Endodermal cell (in vitro differentiated cells): ENCODE data around the gene USP48. TPM values are rescaled to one million over a fixed set of nuclear protein-coding genes. Genes with fewer than 3 reads are reported as not detected.

ENCODE experiments used
- DNase-seq: peaks from one replicate; pipeline ENCODE4 v3.0.0-alpha.2; 2017
- H3K27ac ChIP-seq: 2 replicates; pipeline ENCODE4 v1.5.1; 2013; ENCODE audit warnings: mild to moderate bottlenecking, low read depth, low read length, moderate library complexity
- H3K27me3 ChIP-seq: 2 replicates; pipeline ENCODE4 v1.6.1; 2013; ENCODE audit warnings: mild to moderate bottlenecking, low read length, moderate library complexity; ENCODE audit not compliant: insufficient read depth, control insufficient read depth, poor library complexity, severe bottlenecking
- H3K36me3 ChIP-seq: 2 replicates; pipeline ENCODE4 v1.7.0; 2013; ENCODE audit warnings: mild to moderate bottlenecking, low read length, moderate library complexity; ENCODE audit not compliant: control insufficient read depth, insufficient read depth
- H3K4me1 ChIP-seq: one replicate; pipeline ENCODE4 v1.7.0; 2013; ENCODE audit warnings: low read length; ENCODE audit not compliant: control insufficient read depth, insufficient read depth
- H3K4me3 ChIP-seq: 2 replicates; pipeline ENCODE4 v1.5.1; 2013; ENCODE audit warnings: mild to moderate bottlenecking, low read length, moderate library complexity
- H3K9ac ChIP-seq: 2 replicates; pipeline ENCODE4 v1.6.1; 2013; ENCODE audit warnings: mild to moderate bottlenecking, low read length, moderate library complexity; ENCODE audit not compliant: poor library complexity, severe bottlenecking; ENCODE audit errors: extremely low read depth
- H3K9me3 ChIP-seq: 2 replicates; pipeline ENCODE4 v1.6.1; 2013; ENCODE audit warnings: mild to moderate bottlenecking, low read length, moderate library complexity; ENCODE audit not compliant: control insufficient read depth
- H3K27ac Mint-ChIP-seq: 2 replicates; pipeline ENCODE4 v1.8.0; 2020; ENCODE audit warnings: mixed read lengths
- H3K27me3 Mint-ChIP-seq: 2 replicates; pipeline ENCODE4 v1.8.0; 2021; ENCODE audit warnings: mild to moderate bottlenecking, mixed read lengths; ENCODE audit not compliant: insufficient read depth
- H3K36me3 Mint-ChIP-seq: 2 replicates; pipeline ENCODE4 v1.8.0; 2020; ENCODE audit warnings: low read depth, mixed read lengths
- H3K4me1 Mint-ChIP-seq: 2 replicates; pipeline ENCODE4 v1.8.0; 2020; ENCODE audit warnings: mixed read lengths
- H3K4me3 Mint-ChIP-seq: 2 replicates; pipeline ENCODE4 v1.8.0; 2020; ENCODE audit warnings: mild to moderate bottlenecking, moderate library complexity, mixed read lengths
- H3K9me3 Mint-ChIP-seq: 2 replicates; pipeline ENCODE4 v1.8.0; 2020; ENCODE audit warnings: mild to moderate bottlenecking, mixed read lengths
- WGBS, 2 experiments: methylation state at CpG; one replicate each; pipeline versions ENCODE4 v1.1.5 to v1.1.7; 2013; ENCODE audit warnings: missing lambda C conversion rate in 2 of 2, mixed read lengths in 1 of 2; ENCODE audit not compliant: insufficient coverage in 1 of 2, insufficient read length in 1 of 2; 5-methylcytosine and 5-hydroxymethylcytosine counted together
- total RNA-seq, 2 donors: library from RNA; stranded (reverse); fragmentation: NEBNext Ultra II Directional in 1 of 2; extraction: Animal tissue kit (Norgen Biotek cat#: 25700) in 1 of 2; gene quantifications; 2 replicates in 1 of 2; 3 replicates in 1 of 2; pipeline ENCODE4 v1.2.1, GENCODE V29; 2021
- TF ChIP-seq, protein P1 (sequence below): fragments of 200-600 bp; sonication (generic); conservative IDR thresholded peaks from 2 replicates; pipeline ENCODE4 v1.5.0; 2021; ENCODE audit warnings: antibody characterized with exemption, mild to moderate bottlenecking

USP48 gene
- total RNA-seq, 2 donors from 2014 or later: 73.8 to 78.6 TPM

DNA sequence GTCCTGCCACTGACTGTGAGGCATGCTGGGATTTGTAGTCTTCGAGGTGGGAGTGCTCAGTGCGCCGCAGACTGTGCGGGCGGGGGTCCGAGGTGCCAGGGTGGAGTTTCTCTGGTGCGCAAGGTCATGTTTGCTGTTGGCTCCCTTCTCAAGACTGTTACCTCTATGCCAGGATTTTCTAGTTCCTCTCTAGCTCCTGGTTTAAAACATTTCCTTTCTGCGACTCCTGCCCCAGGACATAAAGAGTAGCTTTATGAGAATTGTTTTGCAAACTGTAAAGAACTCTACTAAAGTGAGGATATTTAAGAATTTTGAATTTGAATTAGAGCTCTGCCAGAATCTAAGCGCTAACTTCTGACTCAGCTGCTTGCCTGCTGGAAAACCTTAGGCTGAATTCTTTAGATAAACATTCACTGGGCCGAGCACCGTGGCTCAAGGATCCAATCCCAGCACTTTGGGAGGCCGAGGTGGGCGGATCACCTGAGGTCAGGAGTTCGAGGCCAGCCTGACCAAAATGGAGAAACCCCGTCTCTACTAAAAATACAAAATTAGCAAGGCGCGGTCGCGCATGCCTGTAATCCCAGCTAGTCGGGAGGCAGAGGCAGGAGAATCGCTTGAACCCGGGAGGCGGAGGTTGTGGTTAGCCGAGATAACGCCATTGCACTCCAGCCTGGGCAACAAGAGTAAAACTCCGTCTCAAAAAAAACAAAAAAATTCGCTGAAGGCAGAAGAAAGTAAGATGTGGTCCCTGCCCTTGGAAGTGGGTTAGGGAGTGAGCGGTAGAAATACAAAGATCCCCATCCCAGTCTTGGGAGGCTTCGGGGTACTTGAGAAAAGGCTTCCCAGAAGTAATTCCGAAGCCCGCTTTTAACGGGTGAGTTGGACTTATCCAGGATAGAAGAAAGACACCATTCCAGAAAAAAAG is 992 bp upstream of the USP48 start:
- H3K27me3 Mint-ChIP-seq: no peaks in the 10 kb centered on the region
- peak overlapping the region; percentile 100 for H3K9ac ChIP-seq
- H3K36me3 Mint-ChIP-seq: peaks cover 3% of the 10 kb centered on the region
- H3K4me1 Mint-ChIP-seq: peaks cover 10% of the 10 kb centered on the region
- H3K4me3 ChIP-seq: peak overlapping the region; percentile 97
- DNase-seq: peak; percentile 99
- H3K9me3 ChIP-seq: no peaks in the 10 kb centered on the region
- peak overlapping the region; percentile 73 for H3K4me3 Mint-ChIP-seq
- H3K27me3 ChIP-seq: no peaks in the 10 kb centered on the region
- H3K36me3 ChIP-seq: no peaks in the 10 kb centered on the region
- H3K27ac Mint-ChIP-seq: peak overlapping the region; percentile 100
- H3K9me3 Mint-ChIP-seq: no peaks in the 10 kb centered on the region
- TF ChIP-seq, protein P1, sequence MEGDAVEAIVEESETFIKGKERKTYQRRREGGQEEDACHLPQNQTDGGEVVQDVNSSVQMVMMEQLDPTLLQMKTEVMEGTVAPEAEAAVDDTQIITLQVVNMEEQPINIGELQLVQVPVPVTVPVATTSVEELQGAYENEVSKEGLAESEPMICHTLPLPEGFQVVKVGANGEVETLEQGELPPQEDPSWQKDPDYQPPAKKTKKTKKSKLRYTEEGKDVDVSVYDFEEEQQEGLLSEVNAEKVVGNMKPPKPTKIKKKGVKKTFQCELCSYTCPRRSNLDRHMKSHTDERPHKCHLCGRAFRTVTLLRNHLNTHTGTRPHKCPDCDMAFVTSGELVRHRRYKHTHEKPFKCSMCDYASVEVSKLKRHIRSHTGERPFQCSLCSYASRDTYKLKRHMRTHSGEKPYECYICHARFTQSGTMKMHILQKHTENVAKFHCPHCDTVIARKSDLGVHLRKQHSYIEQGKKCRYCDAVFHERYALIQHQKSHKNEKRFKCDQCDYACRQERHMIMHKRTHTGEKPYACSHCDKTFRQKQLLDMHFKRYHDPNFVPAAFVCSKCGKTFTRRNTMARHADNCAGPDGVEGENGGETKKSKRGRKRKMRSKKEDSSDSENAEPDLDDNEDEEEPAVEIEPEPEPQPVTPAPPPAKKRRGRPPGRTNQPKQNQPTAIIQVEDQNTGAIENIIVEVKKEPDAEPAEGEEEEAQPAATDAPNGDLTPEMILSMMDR: no peak
- H3K27ac ChIP-seq: peak overlapping the region; percentile 98
- no peaks in the 10 kb centered on the region for H3K4me1 ChIP-seq
- 51 to 57% methylated on average over 23 to 32 of the region's 32 CpGs for WGBS, 2 experiments

DNA sequence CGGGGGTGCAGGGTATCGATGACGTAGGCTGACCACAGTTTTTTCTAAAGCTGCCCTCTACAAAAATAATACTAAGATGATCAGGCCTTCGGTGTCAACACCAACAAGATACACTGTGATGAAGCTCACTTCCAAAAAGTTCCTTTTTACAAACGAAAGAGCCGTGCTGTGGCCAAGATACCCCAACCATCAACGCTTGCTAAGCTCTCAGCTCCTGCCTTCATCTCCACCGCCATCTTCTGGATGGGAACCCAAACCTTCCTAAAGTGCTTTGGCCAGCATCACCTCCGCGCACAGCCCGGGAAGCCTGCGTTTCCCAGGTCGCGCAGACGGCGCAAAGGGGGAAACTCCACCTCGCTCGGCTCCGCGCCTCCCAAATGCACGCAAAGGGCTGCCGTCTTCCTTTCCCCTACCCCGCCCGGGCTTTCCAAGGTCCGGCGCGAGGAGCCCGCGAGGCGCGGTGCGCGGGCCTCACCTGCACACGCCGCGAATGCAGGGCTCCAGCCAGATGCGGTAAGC is 541 bp downstream of the USP48 start:
- Histone ChIP-seq H3K4me3 (peak overlapping the region; percentile 97), H3K36me3 (no peaks in the 10 kb centered on the region), H3K27ac (peak overlapping the region; percentile 48), H3K9ac (peak overlapping the region; percentile 100), H3K9me3 (no peaks in the 10 kb centered on the region), H3K27me3 (no peaks in the 10 kb centered on the region), H3K4me1 (no peaks in the 10 kb centered on the region)
- peak overlapping the region; percentile 100 for H3K27ac Mint-ChIP-seq
- peak; percentile 82 for DNase-seq
- no peaks in the 10 kb centered on the region for H3K27me3 Mint-ChIP-seq
- H3K9me3 Mint-ChIP-seq: peaks cover 7% of the 10 kb centered on the region
- 0% methylated on average over 21 to 37 of the region's 37 CpGs for WGBS, 2 experiments
- peaks cover 10% of the 10 kb centered on the region for H3K4me1 Mint-ChIP-seq
- H3K4me3 Mint-ChIP-seq: peak overlapping the region; percentile 73
- H3K36me3 Mint-ChIP-seq: peaks cover 7% of the 10 kb centered on the region
- TF ChIP-seq, protein P1: peak; percentile 45

DNA sequence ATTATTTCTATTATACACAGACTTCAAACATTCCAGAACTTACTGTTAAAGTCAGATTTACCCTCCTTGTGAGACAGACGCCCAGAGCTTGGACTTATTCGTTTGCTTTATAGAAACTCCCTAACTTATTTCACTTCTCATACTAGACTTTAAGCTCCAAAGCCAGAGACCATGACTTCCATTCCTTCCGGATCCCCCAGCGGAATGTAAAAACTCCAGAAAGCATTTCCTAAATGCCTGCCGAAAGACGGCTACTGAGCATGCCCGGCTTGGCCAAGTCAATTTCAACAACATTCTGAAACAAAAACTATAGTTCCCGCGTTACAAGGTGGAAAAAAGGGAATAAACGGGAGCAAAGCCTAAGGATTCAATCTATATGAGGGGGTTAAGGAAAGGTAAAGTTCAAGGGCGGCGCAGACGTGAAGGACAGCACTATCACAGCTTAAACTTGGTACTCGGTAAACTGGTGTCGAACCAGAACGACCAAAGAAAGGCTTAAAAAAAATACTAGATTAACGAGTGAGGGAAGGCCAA is 1.1 kb downstream of the USP48 start:
- DNase-seq: peak; percentile 67
- TF ChIP-seq, protein P1: no peak
- no peak overlapping the region for H3K27ac ChIP-seq
- Mint-ChIP-seq H3K9me3 (peaks cover 11% of the 10 kb centered on the region), H3K36me3 (peaks cover 7% of the 10 kb centered on the region), H3K27me3 (no peaks in the 10 kb centered on the region), H3K27ac (peak overlapping the region; percentile 100), H3K4me1 (peaks cover 10% of the 10 kb centered on the region), H3K4me3 (peak overlapping the region; percentile 73)
- H3K36me3 ChIP-seq: no peaks in the 10 kb centered on the region
- no peaks in the 10 kb centered on the region for H3K27me3 ChIP-seq
- H3K9ac ChIP-seq: peak overlapping the region; percentile 100
- peak overlapping the region; percentile 97 for H3K4me3 ChIP-seq
- H3K4me1 ChIP-seq: no peaks in the 10 kb centered on the region
- WGBS, 2 experiments: 2 to 6% methylated on average over 13 to 17 of the region's 17 CpGs
- no peaks in the 10 kb centered on the region for H3K9me3 ChIP-seq
